Right cardiac atrium (tissue), 5 donors: ENCODE data around the gene APCDD1L. TPM values are rescaled to one million over a fixed set of nuclear protein-coding genes. Genes with fewer than 3 reads are reported as not detected.

Experiments
- ATAC-seq, 2 donors: fragments of 200-7000 bp; cut with Tn5 transposase; one replicate each; pipeline versions ENCODE4 v1.8.0 to v1.9.1; 2020; ENCODE audit warnings: moderate library complexity in 2 of 2, mild to moderate bottlenecking in 1 of 2
- DNase-seq, 3 donors: peaks; one replicate each; pipeline ENCODE4 v3.0.0-alpha.2; 2020
- H3K27ac ChIP-seq: one replicate; pipeline ENCODE4 v1.5.1; 2013; ENCODE audit warnings: mild to moderate bottlenecking, low read length, control low read depth, moderate library complexity
- H3K27me3 ChIP-seq: one replicate; pipeline ENCODE4 v1.6.1; 2013; ENCODE audit not compliant: control insufficient read depth, insufficient read depth
- H3K4me1 ChIP-seq: one replicate; pipeline ENCODE4 v1.6.1; 2013; ENCODE audit warnings: low read length; ENCODE audit not compliant: control insufficient read depth, insufficient read depth
- H3K4me3 ChIP-seq: one replicate; pipeline ENCODE4 v1.5.1; 2013; ENCODE audit warnings: low read length, control low read depth
- H3K9me3 ChIP-seq: one replicate; pipeline ENCODE4 v1.6.1; 2013; ENCODE audit warnings: low read length; ENCODE audit not compliant: control insufficient read depth
- WGBS: extraction: QIAGEN DNeasy Blood & Tissue Kit; methylation state at CpG from one replicate; pipeline ENCODE4 v1.1.7; 2013; 5-methylcytosine and 5-hydroxymethylcytosine counted together
- intact Hi-C, 4 donors: fragments of 100-400 bp; cut with DNase I; formaldehyde crosslinking; loops; one replicate each; pipeline versions ENCODE4 v1.11.0 to v1.14.0; 2022 to 2023
- long read RNA-seq, 4 donors: library from polyadenylated mRNA; unstranded; transcript quantifications; one replicate each; pipeline ENCODE4 v2.0.0, GENCODE V29; 2020 to 2021
- polyA plus RNA-seq: library from polyadenylated mRNA; stranded (reverse); fragments of 200-250 nt; gene quantifications from one replicate; pipeline ENCODE4 v1.2.3, GENCODE V29; 2013
- total RNA-seq, 4 donors: library from RNA; stranded (reverse); fragmentation: NEBNext Ultra II Directional; extraction: Animal tissue kit (Norgen Biotek cat#: 25700); gene quantifications; one replicate each; pipeline ENCODE4 v1.2.1, GENCODE V29; 2021
- donor health status: healthy with polysubstance abuse.
- donor health status: DM: no; HTN: yes; CAD: no.
- donor health status: DM: no; HTN: no; CAD: no.
- donor health status: DM: no; HTN: yes; CAD: no; lungs with severe emphysema.
- donor health status: DM: yes; HTN: yes; CAD: no.

The APCDD1L gene
- total RNA-seq (1 to 10 TPM in 3 of 4 donors, under 1 TPM in 1; 0.65 to 4.3 (median 1.6) TPM), polyA plus RNA-seq (0.14 TPM)
- long read RNA-seq, donor 1, partial matches to known transcripts = 2 of 9 reads
- long read RNA-seq, donor 1, other reads (novel, unspliced or antisense) = 5 of 9 reads
- long read RNA-seq, donor 2 = 0 reads
- long read RNA-seq, donor 3, partial matches to known transcripts = 0 of 8 reads
- long read RNA-seq, donor 3, other reads (novel, unspliced or antisense) = 8 of 8 reads
- long read RNA-seq, donor 4, partial matches to known transcripts = 1 of 2 reads
- long read RNA-seq, donor 4, other reads (novel, unspliced or antisense) = 1 of 2 reads

DNA sequence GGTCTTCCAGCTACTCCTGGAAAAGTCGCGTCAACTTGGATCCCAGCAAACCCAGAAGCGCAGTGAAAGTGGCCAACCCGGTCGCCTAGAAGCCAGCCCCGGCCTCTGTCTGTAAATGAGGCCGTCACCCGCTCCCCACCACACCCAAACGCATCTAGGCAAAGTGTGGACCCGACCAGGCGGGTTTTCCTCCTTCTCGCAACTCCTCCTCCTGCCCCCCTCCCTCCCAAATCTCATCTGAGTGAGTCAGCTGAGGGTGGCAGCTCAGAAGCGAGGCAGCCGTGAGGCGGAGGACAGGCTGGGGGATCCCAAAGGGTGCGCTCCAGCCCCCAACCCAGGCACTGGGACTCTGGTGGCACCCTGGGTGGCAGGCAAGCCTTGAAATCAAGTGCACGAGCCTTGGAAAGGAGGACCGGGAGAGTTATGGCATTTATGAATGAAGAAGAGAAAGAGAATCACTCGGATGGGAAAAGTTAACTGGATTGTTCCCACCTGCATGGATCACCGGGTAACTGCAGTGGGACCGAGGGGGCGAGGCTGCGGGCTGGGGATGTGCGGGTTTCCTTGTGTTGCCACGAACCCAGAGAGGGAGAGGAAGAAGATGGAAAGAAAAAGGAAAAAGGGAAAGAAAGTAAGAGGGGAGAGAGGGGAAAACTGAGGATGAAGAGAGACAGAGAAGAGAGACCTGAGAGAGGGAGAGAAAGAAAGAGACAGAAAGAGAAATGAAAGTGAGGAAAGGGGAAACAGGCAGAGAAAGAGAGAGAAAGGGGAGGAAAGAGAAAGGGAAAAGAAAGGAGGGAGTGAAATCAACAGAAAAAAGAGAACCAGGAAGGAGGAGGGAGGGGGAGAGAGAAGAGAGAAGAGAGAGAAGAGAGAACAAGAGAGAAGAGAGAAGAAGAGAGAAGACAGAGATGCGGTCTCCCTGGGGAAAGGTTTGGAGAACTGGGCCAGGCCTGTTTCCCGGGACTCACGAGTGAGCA is at the start of gene APCDD1L:
Gene APCDD1L (minus strand): TSS at position 167 of the 980 bp plus-strand sequence. CDS start 692 bp downstream, outside the sequence.
- intact Hi-C loops = loop anchor here in 1 of 4 donors (10.0 kb wide), 1 partner anchor 61 kb away; no protein-coding TSS in a partner anchor

DNA sequence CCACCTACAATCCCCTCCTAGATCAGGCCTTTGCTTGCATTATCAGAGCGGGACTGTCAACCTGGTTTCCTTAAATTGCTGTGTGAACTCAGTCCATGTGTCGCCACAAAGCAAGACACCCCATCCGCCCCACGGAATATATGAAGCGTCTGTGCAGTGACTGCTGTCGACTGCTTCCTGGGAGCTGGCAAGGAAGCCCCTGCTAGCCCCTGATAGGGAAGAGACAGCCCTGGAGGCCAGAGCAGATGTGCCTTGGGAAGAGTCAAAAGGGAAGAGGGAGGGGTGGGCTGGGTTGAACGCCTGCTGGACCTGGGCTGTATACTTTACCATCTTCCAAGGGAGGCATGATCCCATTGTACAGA is 44.1 kb upstream of the APCDD1L start:
- Histone ChIP-seq H3K4me1 (no peaks in the 10 kb centered on the region), H3K4me3 (no peak overlapping the region), H3K9me3 (no peaks in the 10 kb centered on the region), H3K27ac (no peak overlapping the region), H3K27me3 (no peaks in the 10 kb centered on the region)
- WGBS = 87% methylated on average over 7 of the region's 7 CpGs
- intact Hi-C loops = no loop called here
- ATAC-seq (no peak), DNase-seq (no peak)

More for the DNA sequence above, at the start of gene APCDD1L:
- 22% methylated on average over 28 of the region's 28 CpGs for WGBS
- H3K27ac ChIP-seq = no peak within 1 kb of the TSS
- no peaks in the 10 kb centered on the region for H3K4me1 ChIP-seq
- peak; percentile 14 to 55 for ATAC-seq
- H3K27me3 ChIP-seq = no peaks in the 10 kb centered on the region
- no peak within 1 kb of the TSS for H3K4me3 ChIP-seq
- H3K9me3 ChIP-seq = no peaks in the 10 kb centered on the region
- peak in 1 of 3 donors; percentile 58 for DNase-seq

DNA sequence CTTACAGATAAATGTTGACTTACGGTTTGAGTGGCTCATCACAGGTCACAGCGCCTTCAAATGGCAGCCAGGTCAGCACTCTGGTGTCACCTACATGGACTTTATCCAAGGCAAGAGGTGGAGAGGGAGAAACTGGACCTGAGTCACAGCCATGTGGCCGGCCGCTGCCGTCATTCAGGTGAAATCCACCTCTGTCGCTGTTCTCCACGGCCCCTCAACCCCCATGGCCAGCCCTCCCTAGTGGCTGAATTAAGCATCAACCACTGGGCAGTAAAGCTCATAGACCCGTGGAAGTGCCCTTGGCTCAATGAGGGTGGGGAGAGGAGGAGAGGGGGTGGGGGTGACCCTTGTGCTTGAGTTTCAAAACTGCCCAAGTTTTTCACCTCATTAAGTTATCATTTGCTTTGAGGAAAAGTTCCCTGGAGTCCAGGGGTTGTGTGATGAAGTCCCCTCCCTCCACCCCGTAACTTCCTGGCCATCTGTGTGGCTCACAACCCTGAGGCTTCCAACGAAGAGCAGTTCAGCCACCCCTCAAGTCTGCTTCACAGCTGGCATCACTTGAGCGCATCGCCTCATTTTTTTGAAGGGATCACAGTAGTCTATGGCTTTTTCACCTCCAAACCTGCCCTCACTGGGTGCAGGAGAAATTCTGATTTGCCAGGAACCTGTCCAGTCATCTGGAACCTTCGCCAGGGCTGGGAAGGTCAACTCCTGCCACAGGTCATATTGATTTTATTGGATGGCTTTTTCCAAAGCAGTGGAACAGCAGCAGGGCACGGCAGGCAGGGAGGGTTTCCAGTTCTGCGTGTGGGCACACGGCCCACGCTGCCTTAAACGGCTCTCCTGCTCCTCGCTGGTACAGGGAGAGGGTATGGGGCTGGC is 43.5 kb upstream of the APCDD1L start:
- no peaks in the 10 kb centered on the region for H3K4me1 ChIP-seq
- H3K27ac ChIP-seq = no peak overlapping the region
- H3K9me3 ChIP-seq = no peaks in the 10 kb centered on the region
- H3K4me3 ChIP-seq = no peak overlapping the region
- DNase-seq = no peak
- intact Hi-C loops = no loop called here
- 85% methylated on average over 19 of the region's 19 CpGs for WGBS
- no peak for ATAC-seq
- H3K27me3 ChIP-seq = no peaks in the 10 kb centered on the region

DNA sequence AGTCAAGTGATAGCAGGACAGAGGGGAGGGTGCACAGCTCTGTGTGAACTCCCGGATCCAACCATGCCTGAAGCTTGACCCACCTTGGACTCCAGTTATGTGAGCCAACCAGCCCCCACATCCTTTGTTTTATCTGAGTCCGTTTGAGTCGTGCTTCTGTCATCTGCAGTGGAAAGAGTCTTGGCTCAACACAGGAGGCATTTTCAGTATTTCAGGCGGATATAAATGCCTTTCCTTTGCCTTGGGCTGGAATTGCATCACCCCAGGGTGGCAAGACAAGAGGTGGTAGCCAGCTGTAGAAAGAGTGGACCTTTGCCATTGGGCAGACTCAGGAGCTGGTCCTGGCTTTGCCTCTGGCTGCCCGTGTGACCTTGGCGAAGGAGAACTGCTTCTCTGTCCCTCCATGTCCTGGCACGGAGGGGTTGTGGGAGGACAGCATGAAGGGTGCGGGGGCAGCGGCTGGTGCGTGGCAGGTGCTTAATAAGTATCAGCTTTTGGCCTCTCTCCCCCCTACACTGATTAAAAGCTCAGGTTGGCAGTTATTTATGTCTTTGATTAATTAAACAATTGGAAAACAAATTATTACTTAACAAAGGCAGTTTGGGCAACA is 42.6 kb upstream of the APCDD1L start:
- H3K9me3 ChIP-seq = no peaks in the 10 kb centered on the region
- H3K27me3 ChIP-seq = no peaks in the 10 kb centered on the region
- no peak for DNase-seq
- no peak for ATAC-seq
- H3K4me3 ChIP-seq = no peak overlapping the region
- 79% methylated on average over 10 of the region's 10 CpGs for WGBS
- no peaks in the 10 kb centered on the region for H3K4me1 ChIP-seq
- intact Hi-C loops = no loop called here
- no peak overlapping the region for H3K27ac ChIP-seq

DNA sequence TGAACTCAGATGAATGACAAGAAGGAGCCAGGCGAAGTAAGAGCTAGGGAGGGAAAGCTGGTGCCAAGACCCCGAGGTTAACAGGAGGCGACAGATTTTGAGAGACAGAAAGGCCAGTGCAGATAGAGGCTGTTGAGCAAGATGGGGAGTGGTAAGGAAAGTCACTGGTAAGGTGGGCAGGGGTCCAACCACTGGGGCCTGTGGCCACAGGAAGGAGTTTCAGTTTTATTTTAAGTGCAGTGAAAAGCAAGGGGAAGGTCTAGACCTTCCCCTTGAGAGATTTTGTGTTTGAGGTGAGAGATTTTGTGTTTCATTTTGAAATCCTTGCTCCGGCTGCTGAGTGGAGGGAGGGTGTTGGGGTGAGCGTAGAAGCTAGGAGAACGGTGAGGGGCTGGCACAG is 41.8 kb upstream of the APCDD1L start:
- intact Hi-C loops = no loop called here
- DNase-seq = peak in 2 of 3 donors; percentile 31 to 65
- no peak for ATAC-seq

DNA sequence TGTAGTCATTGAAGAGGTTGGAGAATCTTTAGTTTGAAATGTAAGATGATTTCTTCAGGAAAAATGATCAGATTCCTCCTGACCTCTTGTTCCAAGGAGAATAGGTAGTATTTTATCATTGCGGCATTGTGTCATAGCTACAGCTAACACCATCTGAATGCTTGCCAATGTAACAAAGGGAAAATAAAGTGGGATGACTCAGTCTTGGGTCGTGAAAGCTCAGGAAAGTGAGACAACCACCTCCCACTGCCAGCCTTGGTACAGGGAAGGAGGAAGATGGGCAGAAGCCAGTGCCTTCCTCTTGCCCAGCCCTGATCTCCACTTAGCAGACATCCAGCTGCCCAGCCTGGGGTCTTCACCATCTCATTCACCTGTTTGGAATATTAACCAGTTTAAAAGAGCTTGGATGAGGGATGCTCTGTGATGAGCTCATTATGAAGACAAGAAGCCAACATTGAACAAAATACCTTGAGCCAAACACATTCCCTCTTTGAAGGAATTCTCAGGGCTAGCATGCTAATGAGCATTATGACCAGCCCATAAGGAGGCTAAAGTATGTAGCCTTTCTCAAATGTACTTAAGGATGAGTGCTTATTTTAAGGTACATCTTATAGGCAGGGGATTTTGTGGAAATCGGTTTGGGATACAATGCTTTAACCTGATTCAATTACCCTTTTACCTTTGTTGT is 40.0 kb upstream of the APCDD1L start:
- no peak overlapping the region for H3K4me3 ChIP-seq
- DNase-seq (no peak), ATAC-seq (no peak)
- intact Hi-C loops = no loop called here
- no peaks in the 10 kb centered on the region for H3K27me3 ChIP-seq
- no peaks in the 10 kb centered on the region for H3K4me1 ChIP-seq
- WGBS = 74% methylated on average over 3 of the region's 3 CpGs
- no peak overlapping the region for H3K27ac ChIP-seq
- no peaks in the 10 kb centered on the region for H3K9me3 ChIP-seq

More for the DNA sequence above, 41.8 kb upstream of the APCDD1L start:
- 50% methylated on average over 6 of the region's 6 CpGs for WGBS
- no peaks in the 10 kb centered on the region for H3K4me1 ChIP-seq
- no peaks in the 10 kb centered on the region for H3K9me3 ChIP-seq
- no peaks in the 10 kb centered on the region for H3K27me3 ChIP-seq
- H3K27ac ChIP-seq = no peak overlapping the region
- H3K4me3 ChIP-seq = no peak overlapping the region

DNA sequence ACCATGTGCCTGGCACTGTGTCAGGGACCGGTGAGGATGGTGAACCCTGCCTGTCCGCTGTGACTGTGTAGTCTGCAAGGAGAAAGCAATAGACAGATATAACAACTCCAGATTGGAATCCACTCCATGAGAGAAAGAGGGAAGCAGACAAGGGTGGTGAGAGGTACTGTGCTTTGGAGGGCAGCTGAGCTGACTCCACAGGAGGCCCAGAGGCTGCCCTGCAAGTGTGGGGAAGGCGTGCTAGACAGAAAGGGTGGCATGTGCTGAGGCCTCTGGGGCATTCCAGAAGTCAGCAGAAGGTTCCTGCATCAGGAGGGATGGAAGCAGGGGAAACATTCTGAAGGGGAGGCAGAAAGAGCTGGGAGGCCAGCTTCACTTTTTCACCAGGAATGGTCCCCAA is 39.3 kb upstream of the APCDD1L start:
- ATAC-seq = no peak
- 86% methylated on average over 3 of the region's 3 CpGs for WGBS
- Histone ChIP-seq H3K27me3 (no peaks in the 10 kb centered on the region), H3K4me3 (no peak overlapping the region), H3K4me1 (no peaks in the 10 kb centered on the region), H3K27ac (no peak overlapping the region), H3K9me3 (no peaks in the 10 kb centered on the region)
- intact Hi-C loops = no loop called here
- DNase-seq = no peak

DNA sequence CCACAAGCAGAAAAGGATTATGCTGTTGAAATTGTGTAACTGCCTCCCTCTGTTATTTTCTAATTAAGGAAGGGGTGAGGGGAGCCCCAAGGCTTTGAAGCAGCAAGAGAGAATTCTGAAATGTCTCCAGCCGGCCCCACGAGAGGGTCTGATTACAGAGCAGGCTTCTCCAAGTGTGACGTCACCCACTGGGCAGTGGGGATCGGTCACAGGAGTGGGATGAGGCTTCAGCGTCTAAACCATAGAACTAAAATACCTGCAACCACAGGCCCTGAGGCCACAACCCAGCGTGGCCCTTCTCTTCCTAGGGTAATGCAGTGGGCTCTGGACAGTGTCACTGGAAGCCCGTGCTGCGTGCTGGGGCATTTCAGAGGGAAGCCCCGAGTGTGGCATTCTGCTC is 38.6 kb upstream of the APCDD1L start:
- DNase-seq (peak; percentile 39 to 82 (median 72)), ATAC-seq (peak; percentile 35 to 54)
- WGBS = 39% methylated on average over 9 of the region's 9 CpGs
- Histone ChIP-seq H3K27me3 (no peaks in the 10 kb centered on the region), H3K4me3 (no peak overlapping the region), H3K4me1 (no peaks in the 10 kb centered on the region), H3K27ac (no peak overlapping the region), H3K9me3 (no peaks in the 10 kb centered on the region)
- intact Hi-C loops = no loop called here

DNA sequence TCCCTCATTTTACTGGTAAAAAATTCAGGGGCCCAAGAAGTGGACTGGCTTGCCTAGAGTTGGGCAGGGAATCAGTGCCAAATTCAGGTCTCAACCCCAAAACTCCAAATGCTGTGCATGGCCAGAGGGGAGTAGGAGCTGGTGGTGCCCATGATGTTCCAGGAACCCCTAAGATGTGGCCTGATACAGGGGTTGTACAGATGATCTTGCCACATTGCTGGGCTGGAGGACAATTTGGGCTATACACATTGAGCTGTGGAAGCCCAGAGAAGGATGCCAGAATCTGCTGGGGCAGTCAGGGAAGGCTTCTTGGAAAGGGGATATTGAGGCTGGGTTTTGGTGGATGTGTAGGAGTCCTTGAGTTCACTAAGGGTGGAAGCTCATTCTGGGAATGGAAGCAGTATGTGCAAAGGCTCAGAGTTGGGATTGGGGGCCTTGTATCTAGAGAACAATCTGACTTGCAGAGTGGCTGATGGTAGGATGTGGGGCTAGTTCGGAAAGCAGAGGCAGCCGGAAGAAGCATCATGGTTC is 38.0 kb upstream of the APCDD1L start:
- intact Hi-C loops = no loop called here
- Histone ChIP-seq H3K4me1 (no peaks in the 10 kb centered on the region), H3K9me3 (no peaks in the 10 kb centered on the region), H3K27me3 (no peaks in the 10 kb centered on the region), H3K4me3 (no peak overlapping the region), H3K27ac (no peak overlapping the region)
- DNase-seq (no peak), ATAC-seq (no peak)
- 83% methylated on average over 2 of the region's 2 CpGs for WGBS
